Raji (cell line): Measurements from ENCODE around the gene ZCCHC7.

Experiments used
- POLR2A ChIP-seq: IDR thresholded peaks from 2 replicates; pipeline ENCODE4 v1.6.1; 2011; ENCODE audit warnings: low read depth, low read length, control low read depth; ENCODE audit not compliant: insufficient read depth

ZCCHC7 gene

GRCh38 chr9:37325778-37326177 lies 205.4 kb downstream of the ZCCHC7 start:
- TF ChIP-seq POLR2A, result no peak

- no peak for TF ChIP-seq POLR2A
These were observed 207.2 kb downstream of the ZCCHC7 start for GRCh38 chr9:37327553-37327952.

GRCh38 chr9:37328556-37329227 lies 208.3 kb downstream of the ZCCHC7 start:
- no peak for TF ChIP-seq POLR2A

DNA sequence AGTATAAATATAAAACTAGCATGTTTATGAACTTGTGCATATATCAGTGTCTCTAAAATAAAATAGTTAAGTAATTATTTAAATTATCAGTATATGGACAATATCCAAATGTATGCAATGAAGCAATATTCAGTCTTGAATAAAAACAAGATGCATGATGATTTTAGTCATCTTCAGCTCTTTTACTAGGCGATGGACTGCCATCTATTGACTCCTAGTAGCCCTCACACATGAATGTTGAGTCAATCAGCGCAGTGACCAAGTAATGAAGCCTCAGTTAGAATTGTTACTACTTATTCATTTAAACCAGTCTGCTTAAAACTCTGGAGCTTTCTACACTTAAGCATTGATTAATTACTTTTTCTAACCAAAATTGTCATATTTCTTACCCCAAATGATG lies 209.2 kb downstream of the ZCCHC7 start:
- TF ChIP-seq POLR2A, result no peak

DNA sequence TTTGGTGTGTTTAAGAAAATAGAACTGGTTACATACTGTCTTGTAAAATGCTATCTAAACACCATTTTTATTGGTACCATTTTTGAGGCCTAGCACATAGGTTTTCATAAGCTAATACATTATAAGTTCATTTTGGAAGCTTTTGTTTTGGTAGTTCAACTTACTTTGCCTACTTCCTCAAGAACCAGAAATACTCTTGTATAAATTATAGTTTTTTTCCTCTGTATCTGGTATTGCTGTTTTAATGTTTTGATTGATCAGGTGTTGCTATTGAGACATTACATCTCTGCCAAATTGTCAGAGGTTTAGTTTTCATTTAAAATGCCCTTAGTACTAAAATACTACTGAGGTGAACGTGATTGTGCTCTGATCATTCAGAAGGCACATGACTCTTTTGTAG lies 211.5 kb downstream of the ZCCHC7 start:
- TF ChIP-seq POLR2A, result no peak

DNA sequence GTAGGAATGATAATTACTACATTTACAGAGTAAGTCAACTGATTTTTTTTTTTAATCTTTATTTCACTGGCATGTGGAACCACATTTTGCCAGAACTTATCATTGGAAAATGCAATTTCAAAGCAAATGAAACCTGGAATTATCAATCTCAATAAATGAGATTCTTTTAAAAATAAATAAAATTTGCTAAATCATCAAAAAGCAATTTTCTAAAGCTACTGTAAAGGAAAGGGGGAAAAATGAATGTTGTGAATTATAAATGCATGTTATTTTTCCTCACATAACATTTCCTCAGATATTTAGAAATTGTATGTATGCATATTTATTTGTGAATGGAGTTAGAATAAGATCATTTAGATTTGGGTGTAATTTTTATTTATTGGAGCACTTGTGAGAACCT lies 212.2 kb downstream of the ZCCHC7 start:
- no peak for TF ChIP-seq POLR2A

- 0 out of 2 replicates have a peak, but pooled peaks have one; percentile 16 for TF ChIP-seq POLR2A
These were observed 212.9 kb downstream of the ZCCHC7 start for GRCh38 chr9:37333288-37333687.

- no peak for TF ChIP-seq POLR2A
These were observed 214.9 kb downstream of the ZCCHC7 start for GRCh38 chr9:37335238-37335637.

GRCh38 chr9:37336150-37336549 lies 215.8 kb downstream of the ZCCHC7 start:
- TF ChIP-seq POLR2A, result no peak

DNA sequence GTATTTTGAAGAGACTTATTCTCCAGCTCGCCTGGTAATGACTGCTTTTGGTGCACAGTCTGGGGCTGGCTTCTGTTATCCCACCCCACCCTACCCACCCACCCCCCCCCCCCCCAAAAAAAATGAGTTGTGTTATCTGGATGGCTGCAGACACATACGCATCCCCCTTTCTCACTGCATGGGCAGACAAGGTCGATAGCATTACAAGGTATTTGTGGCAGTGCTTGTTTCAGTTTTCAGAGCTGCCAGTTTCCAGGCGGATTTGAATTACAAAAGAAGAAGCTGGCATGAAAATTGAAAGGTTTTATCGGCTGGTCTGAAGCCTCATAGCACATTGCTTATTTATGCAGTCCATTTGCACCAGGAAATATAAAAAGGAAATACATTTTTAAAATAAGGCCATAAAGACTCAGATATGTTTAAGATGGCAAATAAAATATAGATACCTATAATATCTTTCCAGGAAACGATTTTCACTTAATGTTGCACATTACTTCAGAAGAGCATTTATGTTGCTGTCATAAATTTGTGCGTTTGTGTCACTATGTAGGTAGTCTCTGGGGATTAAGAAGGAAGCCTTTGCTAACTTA lies 217.0 kb downstream of the ZCCHC7 start:
- TF ChIP-seq POLR2A, result 0 out of 2 replicates have a peak, but pooled peaks have one; percentile 15

GRCh38 chr9:37338218-37338617 lies 217.8 kb downstream of the ZCCHC7 start:
- TF ChIP-seq POLR2A, result peak; percentile 31; the same call in 1 of the 2 replicates

GRCh38 chr9:37339923-37340322 lies 219.5 kb downstream of the ZCCHC7 start:
- TF ChIP-seq POLR2A, result no peak

DNA sequence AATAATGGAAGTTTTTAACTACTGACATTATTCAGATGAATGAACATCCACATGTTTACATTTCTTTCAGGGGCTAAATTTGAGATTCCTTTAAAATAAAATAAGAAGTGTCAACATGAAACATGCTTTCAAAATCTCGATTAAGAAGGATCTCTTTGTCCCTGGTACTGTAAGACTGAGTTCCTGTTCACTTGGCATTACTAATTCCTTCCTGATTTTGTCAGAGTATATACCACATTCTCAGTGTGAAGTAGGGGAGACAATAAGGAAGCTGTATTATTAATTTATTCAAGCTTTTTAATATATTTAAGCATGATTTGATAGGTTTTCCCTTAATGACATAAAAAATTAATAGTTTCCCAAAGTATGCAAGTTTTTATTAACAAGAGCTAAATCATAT lies 220.6 kb downstream of the ZCCHC7 start:
- TF ChIP-seq POLR2A, result no peak

- no peak for TF ChIP-seq POLR2A
These were observed 221.3 kb downstream of the ZCCHC7 start for GRCh38 chr9:37341704-37342103.

GRCh38 chr9:37342493-37342892 lies 222.1 kb downstream of the ZCCHC7 start:
- no peak for TF ChIP-seq POLR2A

- no peak for TF ChIP-seq POLR2A
These were observed 222.5 kb downstream of the ZCCHC7 start for GRCh38 chr9:37342895-37343294.

DNA sequence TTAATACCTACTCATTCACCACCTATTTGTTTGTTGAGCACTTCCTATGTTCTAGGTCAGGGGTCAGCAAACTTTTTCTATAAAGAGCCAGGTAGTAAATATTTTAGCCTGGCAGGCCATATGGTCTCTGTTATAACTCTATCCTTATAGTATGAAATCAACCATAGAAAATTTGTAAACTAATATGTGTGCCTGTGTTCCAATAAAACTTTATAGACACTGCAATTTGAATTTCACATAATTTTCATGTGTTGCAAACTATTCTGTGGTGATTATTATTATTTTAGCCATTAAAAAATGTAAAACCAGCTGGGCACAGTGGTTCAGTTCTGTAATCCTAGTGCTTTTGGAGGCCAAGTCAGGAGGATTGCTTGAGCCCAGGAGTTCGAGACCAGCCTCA lies 223.3 kb downstream of the ZCCHC7 start:
- no peak for TF ChIP-seq POLR2A
